Measurements from ENCODE around the gene NOL12.

The NOL12 gene

DNA sequence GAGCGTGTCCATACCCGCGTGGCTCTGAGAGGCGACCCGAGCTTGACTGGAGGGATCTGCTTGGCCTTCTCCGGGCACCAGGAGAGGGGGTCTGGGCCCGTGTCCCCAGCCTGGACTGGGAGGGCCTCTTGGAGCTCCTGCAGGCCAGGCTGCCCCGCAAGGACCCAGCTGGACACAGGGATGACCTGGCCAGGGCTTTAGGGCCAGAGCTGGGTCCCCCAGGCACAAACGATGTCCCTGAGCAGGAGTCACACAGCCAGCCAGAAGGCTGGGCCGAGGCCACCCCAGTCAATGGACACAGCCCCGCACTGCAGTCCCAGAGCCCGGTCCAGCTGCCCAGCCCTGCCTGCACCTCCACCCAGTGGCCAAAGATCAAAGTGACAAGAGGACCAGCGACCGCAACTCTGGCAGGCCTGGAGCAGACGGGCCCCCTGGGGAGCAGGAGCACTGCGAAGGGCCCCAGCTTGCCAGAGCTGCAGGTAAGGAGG, 48.9 kb downstream of the NOL12 start:
- peak; percentile 86 for ATAC-seq
- TF ChIP-seq ZNF565 (CRISPR knock-in tag; conservative IDR thresholded peaks at IDR 0.05; ENCODE audit: low read depth) = no peak
- no peak for TF ChIP-seq BACH2 (CRISPR knock-in tag; IDR thresholded peaks at IDR 0.05; ENCODE audit: borderline replicate concordance)
- no peak for TF ChIP-seq ZC3H10 (CRISPR knock-in tag; IDR thresholded peaks at IDR 0.05)
- TF ChIP-seq ESRRG (CRISPR knock-in tag; IDR thresholded peaks at IDR 0.05) = no peak
- no peak for TF ChIP-seq CREB5 (CRISPR knock-in tag; IDR thresholded peaks at IDR 0.05; ENCODE audit: low read depth)

DNA sequence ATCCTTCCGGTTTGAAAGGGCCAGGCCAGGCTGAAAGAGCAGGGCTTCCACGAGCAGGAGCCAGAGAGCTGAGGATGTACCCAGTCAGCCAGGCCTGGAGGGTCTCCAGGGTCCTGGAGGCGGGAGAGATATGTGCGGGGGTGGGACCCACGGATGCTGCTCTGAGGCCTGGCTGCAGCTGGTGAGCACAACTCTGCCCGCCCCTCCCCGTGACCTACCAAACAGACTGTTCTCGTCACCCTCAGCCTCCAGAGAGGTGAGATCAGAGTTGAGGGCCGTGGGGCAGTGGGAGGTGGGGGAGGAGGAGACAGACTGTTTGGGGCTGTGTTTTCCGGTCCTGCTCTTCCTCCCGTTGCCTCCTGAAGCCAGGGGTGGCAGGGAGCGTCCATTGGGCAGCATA, 52.9 kb downstream of the NOL12 start:
- ATAC-seq = no peak

DNA sequence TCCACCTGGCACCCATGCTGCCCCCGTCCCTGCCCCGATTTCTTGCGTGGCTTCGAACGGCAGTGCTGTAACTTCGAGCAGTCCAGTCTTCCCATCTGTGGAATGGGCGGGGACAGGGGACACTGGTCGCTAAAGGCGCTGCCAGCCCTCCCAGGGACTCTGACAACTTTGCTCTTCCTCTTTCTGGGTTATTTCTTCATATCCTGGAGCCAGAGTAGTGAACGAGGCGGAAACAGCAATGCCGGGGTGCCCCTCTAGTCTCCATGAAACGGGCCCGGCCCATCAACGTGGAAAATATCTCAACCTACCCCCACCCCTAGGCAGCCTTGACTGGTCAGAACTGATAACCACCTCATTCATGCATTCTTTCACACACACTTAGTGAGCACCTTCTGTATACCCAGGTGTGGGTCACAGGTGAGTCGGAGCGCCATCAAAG, 53.5 kb downstream of the NOL12 start:
- no peak for ATAC-seq
- TF ChIP-seq CREB5 (CRISPR knock-in tag; IDR thresholded peaks at IDR 0.05; ENCODE audit: low read depth) (no peak), CSRNP3 (CRISPR knock-in tag; IDR thresholded peaks at IDR 0.05) (no peak), TSHZ2 (CRISPR knock-in tag; IDR thresholded peaks at IDR 0.05) (no peak), ISL1 (CRISPR knock-in tag; IDR thresholded peaks at IDR 0.05) (no peak), ZC3H10 (CRISPR knock-in tag; IDR thresholded peaks at IDR 0.05) (no peak), ZFP30 (CRISPR knock-in tag; IDR thresholded peaks at IDR 0.05) (no peak), OSR1 (CRISPR knock-in tag; IDR thresholded peaks at IDR 0.05) (no peak), ZNF565 (CRISPR knock-in tag; conservative IDR thresholded peaks at IDR 0.05; ENCODE audit: low read depth) (no peak), CSDC2 (CRISPR knock-in tag; IDR thresholded peaks at IDR 0.05) (no peak), GLIS3 (CRISPR knock-in tag; IDR thresholded peaks at IDR 0.05) (no peak), ZNF70 (CRISPR knock-in tag; IDR thresholded peaks at IDR 0.05) (no peak)
- TF ChIP-seq, protein P1, sequence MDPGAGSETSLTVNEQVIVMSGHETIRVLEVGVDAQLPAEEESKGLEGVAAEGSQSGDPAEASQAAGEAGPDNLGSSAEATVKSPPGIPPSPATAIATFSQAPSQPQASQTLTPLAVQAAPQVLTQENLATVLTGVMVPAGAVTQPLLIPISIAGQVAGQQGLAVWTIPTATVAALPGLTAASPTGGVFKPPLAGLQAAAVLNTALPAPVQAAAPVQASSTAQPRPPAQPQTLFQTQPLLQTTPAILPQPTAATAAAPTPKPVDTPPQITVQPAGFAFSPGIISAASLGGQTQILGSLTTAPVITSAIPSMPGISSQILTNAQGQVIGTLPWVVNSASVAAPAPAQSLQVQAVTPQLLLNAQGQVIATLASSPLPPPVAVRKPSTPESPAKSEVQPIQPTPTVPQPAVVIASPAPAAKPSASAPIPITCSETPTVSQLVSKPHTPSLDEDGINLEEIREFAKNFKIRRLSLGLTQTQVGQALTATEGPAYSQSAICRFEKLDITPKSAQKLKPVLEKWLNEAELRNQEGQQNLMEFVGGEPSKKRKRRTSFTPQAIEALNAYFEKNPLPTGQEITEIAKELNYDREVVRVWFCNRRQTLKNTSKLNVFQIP (CRISPR knock-in tag; IDR thresholded peaks at IDR 0.05; ENCODE audit: borderline replicate concordance, low read depth) = no peak

More for the DNA sequence above, 52.9 kb downstream of the NOL12 start:
- TF ChIP-seq ZNF8 (CRISPR knock-in tag; IDR thresholded peaks at IDR 0.05) = no peak
- TF ChIP-seq ZNF565 (CRISPR knock-in tag; conservative IDR thresholded peaks at IDR 0.05; ENCODE audit: low read depth) = no peak
- no peak for TF ChIP-seq BACH2 (CRISPR knock-in tag; IDR thresholded peaks at IDR 0.05; ENCODE audit: borderline replicate concordance)
- TF ChIP-seq GLIS3 (CRISPR knock-in tag; IDR thresholded peaks at IDR 0.05) = no peak
- TF ChIP-seq RARB (CRISPR knock-in tag; IDR thresholded peaks at IDR 0.05) = no peak
- no peak for TF ChIP-seq ZC3H10 (CRISPR knock-in tag; IDR thresholded peaks at IDR 0.05)
- TF ChIP-seq OSR1 (CRISPR knock-in tag; IDR thresholded peaks at IDR 0.05) = no peak
- no peak for TF ChIP-seq ZFP30 (CRISPR knock-in tag; IDR thresholded peaks at IDR 0.05)
- no peak for TF ChIP-seq ZFP3 (CRISPR knock-in tag; IDR thresholded peaks at IDR 0.05)

DNA sequence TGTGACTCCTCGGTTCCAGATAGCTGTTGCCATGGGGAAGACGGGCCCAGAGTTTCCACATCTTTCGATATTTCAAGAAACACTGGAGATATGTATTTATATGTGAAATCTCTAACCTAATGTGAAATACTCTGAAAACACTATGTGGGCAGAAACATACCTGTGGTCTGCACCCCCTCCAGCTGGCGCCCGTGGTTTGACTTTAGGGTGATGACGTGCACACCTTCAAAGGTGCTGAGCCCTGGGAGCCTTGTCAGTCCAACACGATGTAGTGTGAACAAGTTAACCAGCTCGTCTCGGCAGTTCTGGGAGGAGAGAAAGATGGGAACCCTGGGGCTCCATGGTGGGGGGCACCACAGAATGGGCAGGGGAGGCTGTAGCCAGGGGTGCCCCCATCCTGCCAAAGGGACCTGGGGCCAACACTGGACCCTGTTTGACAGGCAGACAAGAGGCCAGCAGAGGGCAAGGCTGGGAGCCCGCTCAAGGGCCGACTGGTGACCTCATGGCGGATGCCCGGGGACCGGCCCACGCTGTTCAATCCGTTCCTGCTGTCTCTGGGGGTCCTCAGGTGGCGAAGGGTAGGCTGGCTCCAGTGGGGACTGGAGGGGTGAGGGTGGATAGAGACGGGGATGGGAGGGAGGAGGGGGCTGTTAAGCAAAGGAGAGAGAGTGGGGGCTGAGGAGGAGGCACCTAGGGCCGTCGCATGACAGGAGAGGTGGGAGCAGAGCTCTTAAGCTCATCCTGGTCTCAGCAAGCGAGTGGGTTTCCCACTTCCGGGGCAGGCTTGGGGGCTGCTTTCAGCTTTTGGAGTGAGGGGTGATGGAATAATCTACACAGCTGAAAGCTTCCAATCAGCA, 54.5 kb downstream of the NOL12 start:
- ATAC-seq = peak; percentile 5; the same call in 2 of the 3 replicates
- TF ChIP-seq BACH2 (CRISPR knock-in tag; IDR thresholded peaks at IDR 0.05; ENCODE audit: borderline replicate concordance) (no peak), TOX (CRISPR knock-in tag; IDR thresholded peaks at IDR 0.05; ENCODE audit: borderline replicate concordance) (no peak), CSRNP3 (CRISPR knock-in tag; IDR thresholded peaks at IDR 0.05) (no peak), SNAI2 (CRISPR knock-in tag; IDR thresholded peaks at IDR 0.05) (no peak), TCF4 (CRISPR knock-in tag; IDR thresholded peaks at IDR 0.05; ENCODE audit: borderline replicate concordance) (no peak), CREB5 (CRISPR knock-in tag; IDR thresholded peaks at IDR 0.05; ENCODE audit: low read depth) (no peak), ZC3H10 (CRISPR knock-in tag; IDR thresholded peaks at IDR 0.05) (no peak), OSR1 (CRISPR knock-in tag; IDR thresholded peaks at IDR 0.05) (no peak), ZFP30 (CRISPR knock-in tag; IDR thresholded peaks at IDR 0.05) (no peak)
- TF ChIP-seq, protein P1 (CRISPR knock-in tag; IDR thresholded peaks at IDR 0.05; ENCODE audit: borderline replicate concordance, low read depth) = no peak

Data from SK-N-SH treated with all-trans-retinoic acid at 6 μM for 48 hours (cell line).